Peyer's patch (tissue), 4 donors: ENCODE data around the gene MACC1.

Experiments used
- CTCF ChIP-seq, 6 experiments: fragments of 450-650 bp in 4 of 6; fragments of 200-600 bp in 2 of 6; sonication (generic) in 1 of 6; IDR thresholded peaks; one replicate each; pipeline ENCODE4 v1.5.1; 2017 to 2019; ENCODE audit warnings: antibody characterized with exemption in 6 of 6, mild to moderate bottlenecking in 3 of 6, moderate library complexity in 1 of 6
- POLR2A ChIP-seq, 2 donors: fragments of 450-650 bp; IDR thresholded peaks; one replicate each; pipeline ENCODE4 v1.5.1; 2017; ENCODE audit warnings: antibody characterized with exemption in 2 of 2, mild to moderate bottlenecking in 2 of 2, moderate library complexity in 2 of 2

GRCh38 chr7:20241911-20242261, 24.7 kb upstream of the MACC1 start:
- TF ChIP-seq CTCF (IDR thresholded peaks at IDR 0.05) (no peak), POLR2A (IDR thresholded peaks at IDR 0.05) (no peak)
